HEK293 (cell line): ENCODE data around the gene STAB2.

Experiments used
- TF ChIP-seq, protein P1 (sequence below): fragments of 450-650 bp; formaldehyde crosslinking; IDR thresholded peaks from 2 replicates; pipeline ENCODE4 v1.5.1; 2017; ENCODE audit warnings: missing biosample characterization, missing genetic modification characterization
- TF ChIP-seq, protein P2 (sequence below): fragments of 450-650 bp; formaldehyde crosslinking; IDR thresholded peaks from 2 replicates; pipeline ENCODE4 v1.5.1; 2016; ENCODE audit warnings: missing biosample characterization, missing genetic modification characterization

DNA sequence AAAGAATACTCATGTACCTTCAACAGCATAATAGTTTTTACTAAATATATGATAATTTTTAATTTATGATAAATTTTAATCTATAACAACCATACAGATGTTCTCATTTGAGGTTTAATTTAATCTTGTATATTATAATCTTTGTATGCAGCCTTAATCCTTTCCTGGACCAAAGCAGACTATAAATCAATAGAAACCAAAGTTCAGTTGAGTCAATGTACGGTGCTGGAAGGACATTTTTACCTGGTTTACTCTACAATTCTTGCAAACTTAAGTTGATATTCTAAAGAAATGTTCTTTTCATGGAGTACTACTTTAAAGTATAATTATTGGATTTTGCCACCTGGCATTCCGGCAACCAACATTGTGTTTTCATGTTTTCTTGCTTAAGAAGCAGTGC lies 118.0 kb downstream of the STAB2 start:
- TF ChIP-seq, protein P1, sequence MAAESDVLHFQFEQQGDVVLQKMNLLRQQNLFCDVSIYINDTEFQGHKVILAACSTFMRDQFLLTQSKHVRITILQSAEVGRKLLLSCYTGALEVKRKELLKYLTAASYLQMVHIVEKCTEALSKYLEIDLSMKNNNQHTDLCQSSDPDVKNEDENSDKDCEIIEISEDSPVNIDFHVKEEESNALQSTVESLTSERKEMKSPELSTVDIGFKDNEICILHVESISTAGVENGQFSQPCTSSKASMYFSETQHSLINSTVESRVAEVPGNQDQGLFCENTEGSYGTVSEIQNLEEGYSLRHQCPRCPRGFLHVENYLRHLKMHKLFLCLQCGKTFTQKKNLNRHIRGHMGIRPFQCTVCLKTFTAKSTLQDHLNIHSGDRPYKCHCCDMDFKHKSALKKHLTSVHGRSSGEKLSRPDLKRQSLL (tag by site-specific recombination), result no peak
- TF ChIP-seq, protein P2, sequence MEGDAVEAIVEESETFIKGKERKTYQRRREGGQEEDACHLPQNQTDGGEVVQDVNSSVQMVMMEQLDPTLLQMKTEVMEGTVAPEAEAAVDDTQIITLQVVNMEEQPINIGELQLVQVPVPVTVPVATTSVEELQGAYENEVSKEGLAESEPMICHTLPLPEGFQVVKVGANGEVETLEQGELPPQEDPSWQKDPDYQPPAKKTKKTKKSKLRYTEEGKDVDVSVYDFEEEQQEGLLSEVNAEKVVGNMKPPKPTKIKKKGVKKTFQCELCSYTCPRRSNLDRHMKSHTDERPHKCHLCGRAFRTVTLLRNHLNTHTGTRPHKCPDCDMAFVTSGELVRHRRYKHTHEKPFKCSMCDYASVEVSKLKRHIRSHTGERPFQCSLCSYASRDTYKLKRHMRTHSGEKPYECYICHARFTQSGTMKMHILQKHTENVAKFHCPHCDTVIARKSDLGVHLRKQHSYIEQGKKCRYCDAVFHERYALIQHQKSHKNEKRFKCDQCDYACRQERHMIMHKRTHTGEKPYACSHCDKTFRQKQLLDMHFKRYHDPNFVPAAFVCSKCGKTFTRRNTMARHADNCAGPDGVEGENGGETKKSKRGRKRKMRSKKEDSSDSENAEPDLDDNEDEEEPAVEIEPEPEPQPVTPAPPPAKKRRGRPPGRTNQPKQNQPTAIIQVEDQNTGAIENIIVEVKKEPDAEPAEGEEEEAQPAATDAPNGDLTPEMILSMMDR (tag by site-specific recombination), result no peak
